WI38 (cell line): ENCODE data around the gene ZNF618.

Experiments used
- H3K4me3 ChIP-seq: 2 replicates; pipeline ENCODE4 v1.5.1; 2011; ENCODE audit warnings: low read depth, mild to moderate bottlenecking, control low read depth, low read length
- CTCF ChIP-seq: IDR thresholded peaks from 2 replicates; pipeline ENCODE4 v1.5.1; 2012; ENCODE audit warnings: low read depth, mild to moderate bottlenecking, control low read depth, low read length

ZNF618 gene

GRCh38 chr9:113973963-113974413 lies 97.9 kb downstream of the ZNF618 start:
- H3K4me3 ChIP-seq: no peak overlapping the region
- no peak for TF ChIP-seq CTCF

DNA sequence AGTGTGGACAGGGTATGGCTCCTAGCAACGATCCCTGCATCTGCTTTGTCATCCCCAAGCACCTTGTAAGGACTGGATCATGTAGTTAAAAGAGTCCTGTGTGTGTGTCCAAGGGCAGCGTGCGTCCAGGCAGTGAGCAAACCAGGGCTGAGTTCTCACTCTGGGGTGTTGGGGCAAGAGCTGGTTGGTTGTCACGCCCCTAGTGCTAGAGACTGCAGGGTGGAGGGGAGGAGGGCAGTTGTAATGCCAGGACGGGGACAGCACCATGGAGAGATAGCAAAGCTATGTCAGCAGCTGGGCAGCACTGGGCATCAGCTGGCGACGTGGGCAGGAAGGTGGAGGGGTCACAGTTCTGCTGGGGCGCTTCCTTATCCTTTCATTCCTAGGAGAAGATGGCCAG lies 100.8 kb downstream of the ZNF618 start:
- H3K4me3 ChIP-seq: no peak overlapping the region
- TF ChIP-seq CTCF: no peak

DNA sequence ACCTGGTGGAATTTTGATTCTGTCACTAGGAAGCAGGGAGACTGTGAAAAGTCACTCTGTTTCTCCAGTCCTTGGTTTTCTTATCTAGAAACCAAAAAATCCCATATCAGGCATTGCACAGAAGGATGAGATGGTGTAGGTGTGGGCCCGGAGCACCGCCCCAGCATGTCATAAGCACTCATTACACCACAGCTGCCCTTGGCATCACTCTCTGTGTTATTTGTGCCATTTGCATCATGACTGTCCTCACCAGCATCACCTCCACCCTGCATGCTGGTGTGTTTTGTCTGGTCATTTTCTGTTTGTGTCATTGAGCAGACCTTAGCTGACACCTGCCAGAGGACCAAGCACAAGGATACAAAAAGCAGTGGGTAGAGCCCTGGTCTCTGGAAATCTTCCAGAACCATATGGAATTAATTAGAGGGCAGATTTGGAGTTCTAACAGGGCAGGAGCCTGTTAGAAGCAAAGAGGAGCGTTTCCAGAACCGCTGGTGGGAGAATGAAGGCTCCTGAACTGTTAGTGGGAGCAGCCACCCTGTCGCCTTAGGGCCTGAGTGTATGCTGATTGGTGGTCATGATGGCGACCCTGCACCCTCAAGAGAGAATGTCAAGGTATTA lies 102.7 kb downstream of the ZNF618 start:
- H3K4me3 ChIP-seq: no peak overlapping the region
- TF ChIP-seq CTCF: no peak

DNA sequence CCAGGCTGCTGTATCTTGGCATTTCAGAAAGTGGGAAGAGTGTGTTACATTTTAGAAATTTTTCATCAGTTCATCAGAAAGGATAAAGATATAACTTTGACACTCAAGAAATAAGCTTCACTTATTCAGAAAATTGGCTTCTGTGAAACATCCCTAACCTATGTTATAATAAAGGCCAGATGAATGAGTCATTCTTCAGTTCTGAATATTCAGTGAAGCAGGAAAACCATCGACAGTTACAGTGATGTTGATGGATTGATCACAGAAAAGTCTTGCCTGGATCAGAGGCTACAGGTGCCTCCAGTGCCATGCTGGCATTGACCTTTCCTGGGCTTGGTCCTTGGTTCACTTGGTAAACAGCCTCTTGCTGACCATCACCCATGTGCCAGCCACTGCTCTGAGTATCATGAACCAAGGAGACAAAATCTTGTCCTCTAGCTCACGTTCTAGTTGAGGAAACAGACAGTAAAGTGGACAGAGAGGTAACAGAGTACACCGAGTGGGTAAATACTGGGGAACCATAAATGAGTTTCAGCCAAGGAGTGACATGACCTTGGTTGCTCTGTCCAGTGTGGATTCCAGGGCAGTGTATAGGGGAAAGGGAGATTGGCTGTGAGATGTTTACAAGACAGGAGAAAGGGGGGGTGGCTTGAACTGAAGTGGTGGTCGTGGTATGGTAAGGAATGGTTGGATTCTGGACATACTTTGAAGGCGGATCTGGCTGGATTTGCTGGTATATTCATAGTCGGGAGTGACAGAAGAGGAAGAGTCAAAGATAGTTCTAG lies 103.4 kb downstream of the ZNF618 start:
- TF ChIP-seq CTCF: no peak

GRCh38 chr9:113984639-113985380 lies 108.7 kb downstream of the ZNF618 start:
- no peak overlapping the region for H3K4me3 ChIP-seq
- TF ChIP-seq CTCF: no peak

More for the DNA sequence above, 103.4 kb downstream of the ZNF618 start:
- no peak overlapping the region for H3K4me3 ChIP-seq

DNA sequence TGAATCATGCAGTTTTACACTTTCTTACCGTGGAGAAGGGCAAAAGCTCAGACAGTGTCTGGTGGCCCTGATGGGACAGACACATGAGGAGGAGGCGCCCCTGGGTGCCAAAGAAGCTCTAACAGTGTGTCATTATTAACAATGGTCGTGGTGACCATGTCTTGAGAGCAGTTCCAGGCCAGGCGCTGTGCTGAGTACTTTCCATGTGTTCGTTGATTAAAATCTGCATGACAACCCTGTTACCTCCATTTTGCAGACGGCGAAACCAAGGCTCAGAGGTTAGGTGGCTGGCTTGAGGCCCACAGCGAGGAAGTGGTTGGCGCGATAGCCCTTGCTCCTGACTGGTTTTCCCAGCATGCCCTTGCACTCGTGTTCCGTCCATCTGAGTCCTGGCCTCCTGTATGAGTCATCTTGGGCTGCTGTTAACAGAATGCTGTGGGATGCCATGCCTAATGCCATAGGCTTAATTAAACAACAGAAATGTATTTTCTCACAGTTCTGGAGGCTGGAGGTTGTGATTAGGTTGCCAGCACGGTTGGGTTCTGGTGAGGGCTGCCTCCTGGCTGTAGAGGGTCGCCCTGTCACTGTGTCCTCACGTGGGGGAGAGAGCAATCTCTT lies 110.0 kb downstream of the ZNF618 start:
- no peak overlapping the region for H3K4me3 ChIP-seq
- TF ChIP-seq CTCF: no peak
